Iris pigment epithelial cell (primary cell): Measurements from ENCODE around the gene MAML2.
A peak's percentile ranks its signal among the peaks of the same experiment; 100 is the strongest.
"Not testable (repeated sequence)": the region's sequence is repeated elsewhere in the genome, so short reads cannot be mapped to it uniquely, and the experiment has no call there.

ENCODE experiments used
- DNase-seq: peaks from one replicate; pipeline ENCODE4 v3.0.0-alpha.2; 2011; ENCODE audit warnings: low read depth

Gene MAML2

GRCh38 chr11:96271352-96271751, 71.6 kb downstream of the MAML2 start:
- DNase-seq = not testable (repeated sequence)

- not testable (repeated sequence) for DNase-seq
These were observed 74.5 kb downstream of the MAML2 start for GRCh38 chr11:96268527-96268926.

GRCh38 chr11:96267496-96268032, 75.4 kb downstream of the MAML2 start:
- no peak for DNase-seq

GRCh38 chr11:96267001-96267495, 75.9 kb downstream of the MAML2 start:
- no peak for DNase-seq

GRCh38 chr11:96265972-96266371, 77.0 kb downstream of the MAML2 start:
- DNase-seq = no peak

- no peak for DNase-seq
These were observed 77.7 kb downstream of the MAML2 start for GRCh38 chr11:96265220-96265737.

GRCh38 chr11:96264364-96264763, 78.6 kb downstream of the MAML2 start:
- peak; percentile 34 for DNase-seq

- DNase-seq = peak; percentile 90
These were observed 79.7 kb downstream of the MAML2 start for GRCh38 chr11:96263238-96263763.

- DNase-seq = no peak
These were observed 82.5 kb downstream of the MAML2 start for GRCh38 chr11:96260532-96260931.

GRCh38 chr11:96260067-96260511, 82.9 kb downstream of the MAML2 start:
- DNase-seq = no peak

GRCh38 chr11:96259134-96259830, 83.7 kb downstream of the MAML2 start:
- peak; percentile 73 for DNase-seq

- peak; percentile 81 for DNase-seq
These were observed 84.7 kb downstream of the MAML2 start for GRCh38 chr11:96257972-96258934.

- no peak for DNase-seq
These were observed 86.0 kb downstream of the MAML2 start for GRCh38 chr11:96257036-96257435.

GRCh38 chr11:96256215-96257011, 86.6 kb downstream of the MAML2 start:
- DNase-seq = peak; percentile 59

- no peak for DNase-seq
These were observed 88.1 kb downstream of the MAML2 start for GRCh38 chr11:96254854-96255253.

- DNase-seq = peak; percentile 84
These were observed 88.9 kb downstream of the MAML2 start for GRCh38 chr11:96254087-96254486.

GRCh38 chr11:96246718-96247552, 96.1 kb downstream of the MAML2 start:
- peak; percentile 88 for DNase-seq

- peak; percentile 99 for DNase-seq
These were observed 99.9 kb downstream of the MAML2 start for GRCh38 chr11:96242971-96243647.

GRCh38 chr11:96242191-96242847, 100.7 kb downstream of the MAML2 start:
- peak; percentile 67 for DNase-seq
